Ishikawa (cell line): ENCODE results near the gene EPB41L5.

Experiments
- EP300 ChIP-seq: IDR thresholded peaks from 2 replicates; pipeline ENCODE4 v1.6.1; 2012; ENCODE audit warnings: borderline replicate concordance
- NFIC ChIP-seq: IDR thresholded peaks from 2 replicates; pipeline ENCODE4 v1.6.1; 2012
- TEAD4 ChIP-seq: IDR thresholded peaks from 2 replicates; pipeline ENCODE4 v1.6.1; 2012
- YY1 ChIP-seq: IDR thresholded peaks from 2 replicates; pipeline ENCODE4 v1.6.1; 2012; ENCODE audit warnings: low read depth
- ZBTB7A ChIP-seq: IDR thresholded peaks from 2 replicates; pipeline ENCODE4 v1.6.1; 2012; ENCODE audit warnings: low read depth
- TF ChIP-seq, protein P1 (sequence below): IDR thresholded peaks from 2 replicates; pipeline ENCODE4 v1.6.1; 2012

DNA sequence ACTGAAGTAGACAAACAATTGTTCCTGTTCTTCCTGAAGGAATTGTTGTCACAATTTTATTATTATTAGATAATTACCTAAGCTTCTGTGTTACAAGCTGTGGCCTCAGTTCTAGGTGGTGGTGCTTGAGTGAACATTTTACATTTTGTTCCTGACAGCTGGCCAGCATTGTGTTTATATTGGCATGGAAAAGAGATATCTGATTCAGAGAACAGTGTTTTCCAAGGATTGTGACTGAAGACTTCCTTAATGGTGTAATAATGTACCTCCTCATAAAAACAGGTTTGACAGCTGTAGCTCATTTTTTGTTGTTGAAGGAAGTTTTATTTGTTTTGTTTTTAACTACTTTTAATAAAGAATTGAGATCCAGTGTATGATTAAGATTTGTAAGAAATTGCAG, 95.2 kb downstream of the EPB41L5 start:
- TF ChIP-seq NFIC (peak; percentile 82), ZBTB7A (no peak), EP300 (no peak), TEAD4 (no peak), YY1 (no peak)
- TF ChIP-seq, protein P1, sequence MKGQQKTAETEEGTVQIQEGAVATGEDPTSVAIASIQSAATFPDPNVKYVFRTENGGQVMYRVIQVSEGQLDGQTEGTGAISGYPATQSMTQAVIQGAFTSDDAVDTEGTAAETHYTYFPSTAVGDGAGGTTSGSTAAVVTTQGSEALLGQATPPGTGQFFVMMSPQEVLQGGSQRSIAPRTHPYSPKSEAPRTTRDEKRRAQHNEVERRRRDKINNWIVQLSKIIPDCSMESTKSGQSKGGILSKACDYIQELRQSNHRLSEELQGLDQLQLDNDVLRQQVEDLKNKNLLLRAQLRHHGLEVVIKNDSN = no peak
